Measurements from ENCODE around the gene IGSF23. TPM values are rescaled to one million over a fixed set of nuclear protein-coding genes. Genes with fewer than 3 reads are reported as not detected.
A peak's percentile ranks its signal among the peaks of the same experiment; 100 is the strongest.

IGSF23 gene
- total and polyA plus RNA-seq, 11 donors: 0.21 to 3.5 (median 0.83) TPM; not detected in 8

GRCh38 chr19:44677019-44677811, 63.9 kb downstream of the IGSF23 start:
- no peak for TF ChIP-seq CTCF (IDR thresholded peaks at IDR 0.05)
- TF ChIP-seq POLR2A (IDR thresholded peaks at IDR 0.05): no peak
- H3K36me3 ChIP-seq: peaks cover 0 to 18% (median 0%) of the 10 kb centered on the region in 9 donors

GRCh38 chr19:44680536-44680935, 67.2 kb downstream of the IGSF23 start:
- Histone ChIP-seq H3K36me3 (peaks cover 0 to 21% (median 0%) of the 10 kb centered on the region in 9 donors), H3K4me1 (peaks cover 0 to 35% (median 2%) of the 10 kb centered on the region in 12 donors), H3K27me3 (no peaks in the 10 kb centered on the region), H3K4me3 (no peak overlapping the region), H3K27ac (no peak overlapping the region), H3K9me3 (no peaks in the 10 kb centered on the region)
- ATAC-seq (no peak), DNase-seq (no peak)
- intact Hi-C loops (cut with DNase I): loop anchor here in 2 of 10 donors (10.0 kb wide), 1 partner anchor 164 kb away; the partner anchor contains the start of gene NECTIN2 (in 2 of the 2)
- TF ChIP-seq CTCF (IDR thresholded peaks at IDR 0.05): no peak
- no peak for TF ChIP-seq POLR2A (IDR thresholded peaks at IDR 0.05)

More at GRCh38 chr19:44677019-44677811, 63.9 kb downstream of the IGSF23 start:
- WGBS, 4 donors: 58 to 71% (median 67%) methylated on average over 8 of the region's 8 CpGs
- Histone ChIP-seq H3K9me3 (no peaks in the 10 kb centered on the region), H3K4me3 (no peak overlapping the region), H3K27me3 (no peaks in the 10 kb centered on the region), H3K4me1 (peaks cover 0 to 11% (median 0%) of the 10 kb centered on the region in 12 donors), H3K27ac (no peak overlapping the region)
- peak in 1 of 5 donors; percentile 30 for DNase-seq
- ATAC-seq: no peak
- intact Hi-C loops (cut with DNase I): no loop called here

- no peak overlapping the region for H3K4me3 ChIP-seq
- ATAC-seq (no peak), DNase-seq (peak in 1 of 5 donors; percentile 44)
- H3K36me3 ChIP-seq: peaks cover 0 to 13% (median 0%) of the 10 kb centered on the region in 9 donors
- intact Hi-C loops (cut with DNase I): loop anchor here in 2 of 10 donors (10.0 kb wide), 1 partner anchor 163 kb away; the partner anchor contains the start of gene NECTIN2 (in 2 of the 2)
- no peaks in the 10 kb centered on the region for H3K27me3 ChIP-seq
- peaks cover 0 to 47% (median 6%) of the 10 kb centered on the region in 12 donors for H3K4me1 ChIP-seq
- H3K9me3 ChIP-seq: no peaks in the 10 kb centered on the region
- WGBS, 4 donors: 85 to 91% (median 89%) methylated on average over 14 to 15 of the region's 15 CpGs
- TF ChIP-seq POLR2A (IDR thresholded peaks at IDR 0.05) (no peak), CTCF (IDR thresholded peaks at IDR 0.05) (no peak)
- H3K27ac ChIP-seq: no peak overlapping the region
Observed at GRCh38 chr19:44681992-44682790, 68.8 kb downstream of the IGSF23 start.

- ATAC-seq: no peak
- DNase-seq: no peak
- peaks cover 0 to 48% (median 6%) of the 10 kb centered on the region in 12 donors for H3K4me1 ChIP-seq
- no peaks in the 10 kb centered on the region for H3K9me3 ChIP-seq
- no peak overlapping the region for H3K4me3 ChIP-seq
- no peaks in the 10 kb centered on the region for H3K27me3 ChIP-seq
- H3K36me3 ChIP-seq: peaks cover 0 to 13% (median 0%) of the 10 kb centered on the region in 9 donors
- TF ChIP-seq POLR2A (IDR thresholded peaks at IDR 0.05): no peak
- no peak for TF ChIP-seq CTCF (IDR thresholded peaks at IDR 0.05)
- intact Hi-C loops (cut with DNase I): loop anchor here in 2 of 10 donors (10.0 kb wide), 1 partner anchor 162 kb away; the partner anchor contains the start of gene NECTIN2 (in 2 of the 2)
- no peak overlapping the region for H3K27ac ChIP-seq
- WGBS, 4 donors: 88 to 98% (median 91%) methylated on average over 2 of the region's 2 CpGs
Observed at GRCh38 chr19:44682807-44683206, 69.4 kb downstream of the IGSF23 start.
